Measurements from ENCODE around the gene SLC2A3.

- TF ChIP-seq POLR2AphosphoS5 (IDR thresholded peaks at IDR 0.05; ENCODE audit: low read depth) (no peak), CTCF (IDR thresholded peaks at IDR 0.05; ENCODE audit: insufficient read depth, low read length) (no peak)
These were observed 37.5 kb upstream of the SLC2A3 start for GRCh38 chr12:7973457-7973825.

Data from HL-60 (cell line).